ENCODE results near the gene DBI. TPM values are rescaled to one million over a fixed set of nuclear protein-coding genes. Genes with fewer than 3 reads are reported as not detected.

DBI gene
- total RNA-seq, 1 experiment from 2014 or later: 273 TPM

DNA sequence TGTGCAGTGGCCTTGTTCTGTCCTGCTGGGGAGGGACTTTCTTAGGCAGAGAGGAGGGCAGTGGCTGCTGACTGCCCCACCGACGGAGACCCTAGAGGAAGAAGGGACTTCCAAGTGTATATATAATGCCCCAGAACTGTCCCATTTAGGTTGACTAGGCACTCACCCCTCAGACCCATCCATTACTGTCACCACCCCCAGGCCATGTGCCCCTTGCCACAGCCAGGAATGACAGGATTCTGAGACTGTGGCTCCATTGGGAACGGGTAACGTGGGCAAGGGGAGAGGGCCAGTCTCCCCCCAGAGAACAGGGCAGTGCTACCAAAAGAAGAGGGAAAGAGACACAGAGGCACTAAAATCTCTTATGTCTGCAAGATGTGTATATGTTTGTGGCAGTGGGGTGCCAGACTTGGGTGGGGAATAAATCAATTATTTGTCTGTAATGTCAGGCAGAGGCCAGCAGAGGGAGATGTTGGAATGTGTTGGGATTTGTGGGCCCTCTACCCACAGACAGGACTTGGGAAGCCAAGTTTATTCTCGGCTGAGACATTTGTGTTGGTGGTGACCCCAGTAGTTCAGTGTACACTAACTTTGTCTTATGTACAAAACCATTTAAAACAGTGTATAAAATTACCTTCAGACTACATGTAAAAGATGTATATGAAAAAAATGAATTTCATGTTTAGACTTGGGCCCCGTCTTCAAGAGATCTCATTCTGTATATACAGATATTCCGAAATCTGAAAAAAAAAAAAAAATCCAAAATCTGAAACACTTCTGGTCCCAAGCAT is 40.8 kb downstream of the DBI start:
- no peaks in the 10 kb centered on the region for H3K27me3 ChIP-seq (ENCODE audit: low read length)
- peak; percentile 56 for ATAC-seq
- no TSS peak for BruUV-seq (replicated peaks)
- no peak overlapping the region for H3K27ac ChIP-seq (ENCODE audit: low read length)
- CTCF ChIA-PET: no interaction called here
- no peaks in the 10 kb centered on the region for H3K79me2 ChIP-seq (ENCODE audit: low read length)
- TF ChIP-seq, protein P1, sequence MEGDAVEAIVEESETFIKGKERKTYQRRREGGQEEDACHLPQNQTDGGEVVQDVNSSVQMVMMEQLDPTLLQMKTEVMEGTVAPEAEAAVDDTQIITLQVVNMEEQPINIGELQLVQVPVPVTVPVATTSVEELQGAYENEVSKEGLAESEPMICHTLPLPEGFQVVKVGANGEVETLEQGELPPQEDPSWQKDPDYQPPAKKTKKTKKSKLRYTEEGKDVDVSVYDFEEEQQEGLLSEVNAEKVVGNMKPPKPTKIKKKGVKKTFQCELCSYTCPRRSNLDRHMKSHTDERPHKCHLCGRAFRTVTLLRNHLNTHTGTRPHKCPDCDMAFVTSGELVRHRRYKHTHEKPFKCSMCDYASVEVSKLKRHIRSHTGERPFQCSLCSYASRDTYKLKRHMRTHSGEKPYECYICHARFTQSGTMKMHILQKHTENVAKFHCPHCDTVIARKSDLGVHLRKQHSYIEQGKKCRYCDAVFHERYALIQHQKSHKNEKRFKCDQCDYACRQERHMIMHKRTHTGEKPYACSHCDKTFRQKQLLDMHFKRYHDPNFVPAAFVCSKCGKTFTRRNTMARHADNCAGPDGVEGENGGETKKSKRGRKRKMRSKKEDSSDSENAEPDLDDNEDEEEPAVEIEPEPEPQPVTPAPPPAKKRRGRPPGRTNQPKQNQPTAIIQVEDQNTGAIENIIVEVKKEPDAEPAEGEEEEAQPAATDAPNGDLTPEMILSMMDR (conservative IDR thresholded peaks at IDR 0.05; ENCODE audit: low read depth, low read length): peak; percentile 77
- TF ChIP-seq EZH2 (IDR thresholded peaks at IDR 0.05; ENCODE audit: low read length, unreplicated experiment): no peak
- no peak overlapping the region for H3K4me2 ChIP-seq (ENCODE audit: low read length)
- DNase-seq: peak; percentile 71
- POLR2A ChIA-PET (ENCODE audit: unreplicated experiment): no interaction called here
- no peak overlapping the region for H3K9ac ChIP-seq (ENCODE audit: low read length)
- intact Hi-C loops (cut with micrococcal nuclease): loop anchor here (1.0 kb wide), 2 partner anchors 69 to 253 kb away; no protein-coding TSS in a partner anchor
- no peak overlapping the region for H2AFZ ChIP-seq (ENCODE audit: low read length)
- H3K4me3 ChIP-seq (ENCODE audit: low read length): no peak overlapping the region
- H3F3A ChIP-seq (ENCODE audit: low read length, unreplicated experiment): no peaks in the 10 kb centered on the region
- no peaks in the 10 kb centered on the region for H3K9me2 ChIP-seq (replicated peaks; ENCODE audit: low read length)
- H3K9me3 ChIP-seq (ENCODE audit: low read length): no peaks in the 10 kb centered on the region
- H3K4me1 ChIP-seq (ENCODE audit: insufficient read depth, low read length): no peaks in the 10 kb centered on the region
- no peaks in the 10 kb centered on the region for H3K36me3 ChIP-seq (ENCODE audit: low read depth, low read length)
- H4K20me1 ChIP-seq (ENCODE audit: low read length): no peaks in the 10 kb centered on the region

DNA sequence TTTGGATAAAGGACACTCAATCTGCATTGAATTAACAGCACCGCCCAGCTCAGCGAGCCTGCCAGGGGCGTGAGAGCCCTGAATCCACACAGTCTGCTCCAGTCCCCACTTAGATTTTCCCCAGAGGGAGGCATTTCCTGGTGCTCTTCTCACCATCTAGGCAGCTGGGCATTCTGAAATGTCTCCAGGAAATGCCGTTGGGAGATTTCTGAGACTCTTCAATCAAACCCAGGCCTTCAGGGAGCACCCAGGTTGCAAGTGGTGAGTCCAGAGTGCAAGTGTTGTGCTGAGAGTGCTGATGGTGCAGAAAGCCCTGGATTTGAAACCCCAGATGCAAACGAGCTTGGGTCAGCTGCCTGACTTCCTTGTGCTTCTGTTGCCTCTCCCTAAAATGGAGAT is 41.4 kb downstream of the DBI start:
- POLR2A ChIA-PET (ENCODE audit: unreplicated experiment): no interaction called here
- Histone ChIP-seq H3K4me2 (ENCODE audit: low read length) (no peak overlapping the region), H3K9me3 (ENCODE audit: low read length) (no peaks in the 10 kb centered on the region), H3K36me3 (ENCODE audit: low read depth, low read length) (no peaks in the 10 kb centered on the region), H3K79me2 (ENCODE audit: low read length) (no peaks in the 10 kb centered on the region), H3F3A (ENCODE audit: low read length, unreplicated experiment) (no peaks in the 10 kb centered on the region), H3K27me3 (ENCODE audit: low read length) (no peaks in the 10 kb centered on the region), H3K4me3 (ENCODE audit: low read length) (no peak overlapping the region), H3K4me1 (ENCODE audit: insufficient read depth, low read length) (no peaks in the 10 kb centered on the region), H3K9ac (ENCODE audit: low read length) (no peak overlapping the region), H4K20me1 (ENCODE audit: low read length) (no peaks in the 10 kb centered on the region), H3K9me2 (replicated peaks; ENCODE audit: low read length) (no peaks in the 10 kb centered on the region), H2AFZ (ENCODE audit: low read length) (no peak overlapping the region), H3K27ac (ENCODE audit: low read length) (no peak overlapping the region)
- DNase-seq (no peak), ATAC-seq (no peak)
- BruUV-seq (replicated peaks): no TSS peak
- TF ChIP-seq, protein P1 (conservative IDR thresholded peaks at IDR 0.05; ENCODE audit: low read depth, low read length): no peak
- TF ChIP-seq EZH2 (IDR thresholded peaks at IDR 0.05; ENCODE audit: low read length, unreplicated experiment) (no peak), EZH2phosphoT487 (IDR thresholded peaks at IDR 0.05; ENCODE audit: borderline replicate concordance, low read length) (no peak)
- CTCF ChIA-PET: no interaction called here
- intact Hi-C loops (cut with micrococcal nuclease): no loop called here

DNA sequence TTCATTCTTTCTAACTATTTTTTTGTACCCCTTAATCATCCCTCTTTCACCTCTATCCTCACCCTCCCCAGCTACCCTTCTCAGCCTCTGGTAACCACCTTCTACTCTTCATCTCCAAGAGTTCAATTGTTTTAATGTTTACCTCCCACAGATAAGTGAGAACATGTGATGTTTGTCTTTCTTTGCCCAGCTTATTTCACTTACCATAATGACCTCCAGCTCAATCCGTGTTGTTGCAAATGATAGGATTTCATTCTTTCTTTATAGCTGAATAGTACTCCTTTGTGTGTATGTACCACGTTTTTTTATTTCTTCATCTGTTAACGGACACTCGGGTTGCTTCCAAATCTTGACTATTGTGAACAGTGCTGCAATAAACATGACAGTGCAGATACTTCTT is 42.7 kb downstream of the DBI start:
- Histone ChIP-seq H3K4me3 (ENCODE audit: low read length) (no peak overlapping the region; the same call in 1 of the 2 replicates), H2AFZ (ENCODE audit: low read length) (no peak overlapping the region), H3K79me2 (ENCODE audit: low read length) (no peaks in the 10 kb centered on the region), H4K20me1 (ENCODE audit: low read length) (no peaks in the 10 kb centered on the region), H3K9me3 (ENCODE audit: low read length) (no peaks in the 10 kb centered on the region), H3K4me2 (ENCODE audit: low read length) (peak overlapping the region; percentile 27), H3K27ac (ENCODE audit: low read length) (no peak overlapping the region), H3K9ac (ENCODE audit: low read length) (no peak overlapping the region), H3K36me3 (ENCODE audit: low read depth, low read length) (no peaks in the 10 kb centered on the region), H3K27me3 (ENCODE audit: low read length) (no peaks in the 10 kb centered on the region), H3F3A (ENCODE audit: low read length, unreplicated experiment) (no peaks in the 10 kb centered on the region), H3K4me1 (ENCODE audit: insufficient read depth, low read length) (no peaks in the 10 kb centered on the region), H3K9me2 (replicated peaks; ENCODE audit: low read length) (no peaks in the 10 kb centered on the region)
- TF ChIP-seq EZH2 (IDR thresholded peaks at IDR 0.05; ENCODE audit: low read length, unreplicated experiment) (no peak), EZH2phosphoT487 (IDR thresholded peaks at IDR 0.05; ENCODE audit: borderline replicate concordance, low read length) (no peak)
- TF ChIP-seq, protein P1 (conservative IDR thresholded peaks at IDR 0.05; ENCODE audit: low read depth, low read length): no peak
- no TSS peak for BruUV-seq (replicated peaks)
- ChIA-PET POLR2A (ENCODE audit: unreplicated experiment) (interaction anchor here (0.5 kb wide), 1 partner anchor 182 kb away, joined by 3 read pairs; no protein-coding TSS in a partner anchor), CTCF (no interaction called here)
- ATAC-seq: no peak
- no peak for DNase-seq
- intact Hi-C loops (cut with micrococcal nuclease): no loop called here

Data from PC-3 (cell line).